Skeletal muscle cell (primary cell): ENCODE measurements around the gene CHST11.
A peak's percentile ranks its signal among the peaks of the same experiment; 100 is the strongest.

Source experiments
- DNase-seq: peaks from one replicate; pipeline ENCODE4 v3.0.0-alpha.2; 2010; ENCODE audit warnings: low read depth
- H3K4me3 ChIP-seq: 2 replicates; pipeline ENCODE4 v1.5.1; 2011; ENCODE audit warnings: low read depth, mild to moderate bottlenecking, control low read depth, low read length, moderate library complexity

The CHST11 gene

GRCh38 chr12:104475271-104475670 is 18.5 kb downstream of the CHST11 start:
- H3K4me3 ChIP-seq = no peak overlapping the region
- no peak for DNase-seq

- DNase-seq = no peak
- no peak overlapping the region for H3K4me3 ChIP-seq
These were observed 21.0 kb downstream of the CHST11 start for GRCh38 chr12:104477510-104478390.

- DNase-seq = no peak
- H3K4me3 ChIP-seq = no peak overlapping the region
These were observed 21.8 kb downstream of the CHST11 start for GRCh38 chr12:104478396-104479122.

- no peak overlapping the region for H3K4me3 ChIP-seq
- no peak for DNase-seq
These were observed 22.4 kb downstream of the CHST11 start for GRCh38 chr12:104479123-104479662.

DNA sequence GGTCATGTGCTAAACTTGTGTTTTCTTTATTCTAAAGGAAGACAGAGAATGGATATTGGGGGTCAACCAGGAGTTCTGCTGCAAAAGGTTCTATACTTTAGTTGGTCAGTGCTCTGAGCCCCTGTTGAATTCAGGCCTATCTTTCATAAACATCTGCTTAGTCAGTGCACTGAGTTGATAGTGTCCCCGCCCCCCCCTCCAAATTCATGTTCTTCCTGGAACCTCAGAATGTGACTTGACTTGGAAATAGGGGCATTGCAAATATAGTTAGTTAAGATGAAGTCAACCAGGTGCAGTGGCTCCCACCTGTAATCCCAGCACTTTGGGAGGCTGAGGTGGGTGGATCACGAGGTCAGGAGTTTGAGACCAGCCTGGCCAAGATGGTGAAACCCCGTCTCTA is 23.3 kb downstream of the CHST11 start:
- no peak overlapping the region for H3K4me3 ChIP-seq
- DNase-seq = no peak

DNA sequence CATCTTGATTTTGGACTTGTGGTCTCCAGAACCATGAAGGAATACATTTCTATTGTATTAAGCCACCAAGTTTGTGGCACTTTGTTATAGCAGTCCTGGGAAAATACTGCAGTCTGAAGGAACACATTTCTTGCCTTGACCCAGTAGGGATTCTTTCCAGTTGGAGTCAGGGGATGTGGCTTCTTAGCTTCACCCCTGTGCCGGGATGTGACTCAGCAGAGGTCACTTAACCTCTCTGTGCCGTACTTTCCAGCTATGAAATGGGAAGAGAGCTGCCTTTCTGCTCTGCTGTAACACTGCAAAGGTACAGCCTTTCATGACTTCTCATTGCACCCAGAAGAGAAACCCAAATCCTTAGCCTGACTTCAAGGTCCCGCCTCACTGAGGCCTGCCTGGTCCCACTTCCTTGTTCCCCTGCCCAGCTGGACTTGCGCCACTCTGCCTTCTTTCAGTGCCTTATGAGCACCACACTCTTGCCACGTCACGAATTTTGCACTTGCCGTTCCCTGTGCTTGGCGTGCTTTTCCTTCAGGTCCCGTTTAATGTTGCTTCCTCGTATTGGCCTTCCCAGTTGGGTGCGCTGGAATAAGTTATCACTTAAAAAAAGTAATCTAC is 24.2 kb downstream of the CHST11 start:
- peak; percentile 18 for DNase-seq
- no peak overlapping the region for H3K4me3 ChIP-seq

DNA sequence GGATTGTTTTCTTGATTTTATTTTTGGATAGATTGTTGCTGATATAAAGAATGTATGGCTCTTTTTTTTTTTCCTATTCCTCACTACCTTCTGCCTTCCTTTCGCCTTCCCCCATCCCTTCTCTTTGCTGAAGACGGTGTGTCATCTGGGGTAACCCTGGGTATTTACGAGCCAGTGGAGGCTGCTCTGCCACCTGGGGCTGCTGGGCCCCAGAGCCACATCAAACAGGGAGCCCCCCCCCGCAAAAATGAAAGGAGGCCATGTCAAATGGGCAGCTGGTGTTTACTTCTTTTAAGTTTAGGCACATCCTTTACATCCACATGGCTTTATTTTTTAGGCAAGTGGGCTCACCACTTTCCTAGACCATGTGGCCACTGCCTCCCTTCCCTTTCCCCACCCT is 25.4 kb downstream of the CHST11 start:
- DNase-seq = no peak
- no peak overlapping the region for H3K4me3 ChIP-seq

DNA sequence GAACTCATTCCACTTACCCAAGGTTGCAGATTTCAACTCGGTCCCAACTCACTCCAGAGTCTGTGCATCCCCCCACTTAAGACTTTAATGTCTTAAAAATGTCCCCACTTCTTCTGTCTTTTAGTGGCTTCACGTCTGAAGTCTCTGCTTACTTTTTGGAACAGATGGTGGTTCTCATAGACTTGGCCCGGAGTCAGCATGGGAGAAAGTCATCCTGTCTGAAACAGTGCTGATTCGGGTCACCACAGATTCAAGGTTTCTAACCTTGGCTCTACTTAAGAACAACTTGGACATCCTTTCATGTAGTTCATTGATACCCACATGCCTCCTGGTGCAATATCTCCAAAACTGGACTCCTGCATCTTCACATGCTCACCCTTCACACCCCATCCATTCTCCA is 26.0 kb downstream of the CHST11 start:
- no peak overlapping the region for H3K4me3 ChIP-seq
- no peak for DNase-seq

DNA sequence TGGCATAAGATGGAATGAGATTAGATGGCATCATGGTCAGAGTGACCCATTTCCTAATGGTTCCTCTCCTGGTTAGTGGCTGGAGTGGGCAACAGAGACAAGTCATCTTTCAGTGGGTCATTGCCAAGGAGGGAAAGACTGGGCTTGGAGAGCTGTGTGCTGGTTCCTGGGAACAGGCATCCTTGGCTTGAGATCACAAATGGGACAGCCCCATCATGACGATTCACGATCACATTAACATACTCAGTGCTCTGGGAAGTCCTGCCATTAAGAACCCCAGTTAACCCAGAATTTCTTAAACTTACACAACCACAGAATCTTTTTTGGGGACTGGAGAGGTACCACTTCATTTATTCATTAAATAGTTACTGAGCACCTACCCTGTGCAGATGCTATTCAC is 27.3 kb downstream of the CHST11 start:
- no peak for DNase-seq
- H3K4me3 ChIP-seq = no peak overlapping the region

GRCh38 chr12:104485651-104486362 is 29.1 kb downstream of the CHST11 start:
- H3K4me3 ChIP-seq = no peak overlapping the region
- DNase-seq = no peak

DNA sequence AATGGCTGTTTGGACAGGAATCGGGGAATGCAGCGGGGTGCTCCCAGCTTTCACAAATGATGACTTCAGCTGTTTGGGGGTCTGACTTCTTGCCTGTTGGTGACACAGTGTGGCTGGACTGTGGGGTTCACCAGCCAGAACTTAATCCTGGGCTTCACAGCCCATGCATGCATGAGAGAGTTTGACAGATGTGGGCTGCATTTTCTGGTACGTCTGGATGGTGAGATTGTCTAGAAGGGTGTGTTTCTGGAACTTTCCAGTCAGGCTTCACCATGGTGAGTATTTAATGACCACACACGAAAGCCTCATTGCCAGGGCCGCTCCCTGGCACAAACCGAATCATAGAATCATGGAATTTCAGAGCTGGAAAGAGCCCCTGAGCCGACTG is 29.6 kb downstream of the CHST11 start:
- H3K4me3 ChIP-seq = no peak overlapping the region
- DNase-seq = no peak

DNA sequence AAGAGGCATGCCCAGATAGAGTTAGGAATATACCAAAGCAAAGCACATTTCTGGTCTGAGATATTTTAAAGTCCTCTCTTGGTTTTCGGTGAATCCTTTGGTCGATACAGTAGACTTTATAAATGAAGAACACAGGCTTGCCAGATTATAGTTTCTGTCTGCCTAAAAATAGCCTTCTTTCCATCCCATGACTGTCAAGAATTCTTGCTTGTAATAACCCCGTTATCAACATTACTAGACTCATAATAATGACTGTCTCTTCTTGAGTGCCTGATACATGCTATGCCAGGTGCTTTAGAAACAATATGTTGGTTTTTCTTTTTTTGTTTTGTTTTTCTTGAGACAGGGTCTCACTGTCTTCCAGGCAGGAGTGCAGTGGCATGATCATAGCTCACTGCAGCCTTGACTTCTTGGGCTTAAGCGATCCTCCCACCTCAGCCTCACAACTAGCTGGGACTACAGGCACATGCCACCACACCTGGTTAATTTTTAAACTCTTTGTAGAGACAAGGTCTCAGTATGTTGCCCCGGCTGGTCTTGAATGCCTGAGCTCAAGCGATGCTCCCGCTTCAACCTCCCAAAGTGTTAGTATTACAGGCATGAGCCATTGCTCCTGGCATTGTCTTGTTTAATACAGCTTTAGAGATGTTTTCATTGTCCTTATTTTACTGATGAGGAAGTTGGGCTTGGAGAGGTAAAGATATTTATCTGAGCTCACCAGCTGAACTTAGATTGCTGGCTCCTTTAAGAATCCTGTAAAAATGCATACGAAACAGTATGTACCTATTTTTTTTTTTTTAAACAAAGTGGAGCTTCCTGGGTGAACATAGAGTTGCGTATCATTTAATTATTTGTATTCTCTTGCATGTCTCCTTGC is 30.4 kb downstream of the CHST11 start:
- DNase-seq = no peak
- no peak overlapping the region for H3K4me3 ChIP-seq

DNA sequence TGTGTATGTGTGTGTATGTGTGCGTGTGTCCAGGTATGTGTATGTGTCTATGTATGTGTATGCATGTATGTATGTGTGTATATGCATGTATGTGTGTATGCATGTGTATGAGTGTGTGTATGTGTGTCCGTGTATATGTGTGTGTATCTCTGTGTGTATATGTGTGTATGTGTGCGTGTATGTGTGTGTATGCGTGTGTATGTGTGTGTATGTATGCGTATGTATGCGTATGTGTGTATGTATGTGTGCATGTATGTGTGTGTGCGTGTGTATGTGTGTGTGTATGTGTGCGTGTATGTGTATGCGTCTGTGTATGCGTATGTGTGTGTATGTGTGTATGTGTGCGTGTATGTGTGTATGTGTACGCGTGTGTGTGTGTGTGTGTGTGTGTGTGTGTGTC is 31.6 kb downstream of the CHST11 start:
- H3K4me3 ChIP-seq = no peak overlapping the region
- no peak for DNase-seq

GRCh38 chr12:104490186-104490585 is 33.4 kb downstream of the CHST11 start:
- no peak for DNase-seq
- H3K4me3 ChIP-seq = no peak overlapping the region

- no peak for DNase-seq
- no peak overlapping the region for H3K4me3 ChIP-seq
These were observed 34.1 kb downstream of the CHST11 start for GRCh38 chr12:104490850-104491249.

DNA sequence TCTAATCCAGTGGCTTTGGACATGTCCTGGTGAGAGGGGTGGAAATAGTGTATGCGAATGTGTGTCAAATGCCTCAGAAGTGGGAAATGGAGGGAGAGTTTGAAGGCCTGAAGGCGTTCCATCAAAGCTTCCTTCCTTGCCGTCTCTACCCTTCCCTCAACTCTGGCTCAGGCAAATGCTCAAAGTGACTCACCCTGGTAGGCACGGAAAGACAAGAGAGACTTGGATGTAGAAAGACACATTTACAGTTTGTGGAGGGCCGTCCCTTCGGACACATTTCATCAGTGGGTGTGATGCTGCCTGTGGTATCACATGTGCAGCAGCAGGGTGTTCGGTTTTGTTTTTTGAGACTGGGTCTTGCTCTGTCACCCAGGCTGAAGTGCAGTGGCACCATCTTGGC is 36.7 kb downstream of the CHST11 start:
- no peak for DNase-seq
- H3K4me3 ChIP-seq = no peak overlapping the region

DNA sequence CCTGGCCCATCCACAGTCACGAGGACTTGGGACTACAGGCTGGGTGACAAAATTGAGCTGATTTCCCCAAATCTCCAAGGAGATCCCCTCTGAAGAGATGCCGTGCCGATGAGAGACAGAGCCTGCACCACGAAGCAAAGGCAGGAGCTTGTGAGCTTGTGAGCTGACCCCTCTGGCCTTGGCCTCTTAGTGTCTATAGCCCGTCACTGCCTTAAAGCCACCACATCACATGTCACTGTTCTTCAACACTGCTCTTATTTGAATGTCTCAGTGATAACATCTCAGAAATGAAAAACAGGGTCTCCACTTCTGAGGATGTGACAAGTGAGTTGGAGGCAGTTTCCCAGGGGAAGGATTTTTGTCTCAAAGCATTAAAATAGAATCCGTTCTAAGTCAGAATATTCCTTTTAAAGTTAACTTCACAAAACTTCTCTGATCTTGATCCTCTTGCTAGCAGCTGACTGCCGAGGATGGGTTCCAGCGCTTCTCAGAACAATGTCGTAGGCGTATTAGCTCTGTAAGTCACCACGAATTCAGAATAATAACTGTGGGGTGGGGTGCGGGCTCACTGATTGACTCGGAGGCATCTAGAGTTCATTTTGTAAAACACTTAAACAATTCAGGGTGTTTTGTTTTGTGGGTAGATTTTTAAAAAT is 37.5 kb downstream of the CHST11 start:
- H3K4me3 ChIP-seq = no peak overlapping the region
- DNase-seq = peak; percentile 15

DNA sequence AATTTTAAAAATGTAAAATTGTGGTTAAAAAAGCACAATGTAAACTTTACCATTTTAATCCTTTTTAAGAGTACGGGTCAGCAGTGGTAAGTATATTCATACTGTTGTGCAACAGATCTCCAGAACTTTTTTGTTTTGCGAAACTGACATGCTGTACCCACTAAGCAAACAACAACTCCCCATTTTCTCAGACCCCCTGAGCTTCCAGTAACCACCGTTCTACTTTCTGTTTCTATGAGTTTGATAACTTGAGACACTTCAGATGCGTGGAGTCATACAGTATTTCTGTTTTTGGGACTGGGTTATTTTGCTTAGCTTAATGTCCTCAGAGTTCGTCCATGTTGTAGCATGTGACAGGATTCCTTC is 38.0 kb downstream of the CHST11 start:
- DNase-seq = peak; percentile 31
- H3K4me3 ChIP-seq = no peak overlapping the region
